Erythroblast (primary cell): ENCODE results near the gene C2CD4D.
"Not testable (repeated sequence)": the region's sequence is repeated elsewhere in the genome, so short reads cannot be mapped to it uniquely, and the experiment has no call there.

ENCODE experiments used
- GATA1 ChIP-seq: IDR thresholded peaks from 2 replicates; pipeline ENCODE4 v1.6.1; 2011; ENCODE audit warnings: low read depth, mild to moderate bottlenecking, control low read depth, low read length, moderate library complexity
- POLR2A ChIP-seq: IDR thresholded peaks from 2 replicates; pipeline ENCODE4 v1.6.1; 2011; ENCODE audit warnings: mild to moderate bottlenecking, low read length

- TF ChIP-seq POLR2A, GATA1: not testable (repeated sequence)
These were observed 43.3 kb upstream of the C2CD4D start for GRCh38 chr1:151882918-151883317.
